Mucosa of stomach (tissue), 1 donor: ENCODE results near the gene NMT2.

Experiments used
- H3K27me3 ChIP-seq: one replicate; pipeline ENCODE4 v1.7.0; 2013; ENCODE audit warnings: mild to moderate bottlenecking, low read length; ENCODE audit not compliant: control insufficient read depth, insufficient read depth
- H3K36me3 ChIP-seq: one replicate; pipeline ENCODE4 v1.7.0; 2013; ENCODE audit warnings: low read length; ENCODE audit not compliant: control insufficient read depth, insufficient read depth
- H3K4me1 ChIP-seq: one replicate; pipeline ENCODE4 v1.7.0; 2013; ENCODE audit warnings: mild to moderate bottlenecking, low read length; ENCODE audit not compliant: control insufficient read depth, insufficient read depth
- H3K4me3 ChIP-seq: one replicate; pipeline ENCODE4 v1.7.0; 2013; ENCODE audit warnings: low read length
- H3K9ac ChIP-seq: one replicate; pipeline ENCODE4 v1.7.0; 2013; ENCODE audit warnings: mild to moderate bottlenecking, low read length, moderate library complexity
- H3K9me3 ChIP-seq: one replicate; pipeline ENCODE4 v1.7.0; 2013; ENCODE audit warnings: mild to moderate bottlenecking, low read length, moderate library complexity; ENCODE audit not compliant: control insufficient read depth
- donor health status: Pancreatic carcinoma.

NMT2 gene

GRCh38 chr10:15124908-15125307 is 43.6 kb downstream of the NMT2 start:
- peaks cover 5% of the 10 kb centered on the region for H3K4me1 ChIP-seq
- H3K4me3 ChIP-seq, result no peak overlapping the region
- H3K9me3 ChIP-seq, result no peaks in the 10 kb centered on the region
- H3K36me3 ChIP-seq, result no peaks in the 10 kb centered on the region
- H3K27me3 ChIP-seq, result no peaks in the 10 kb centered on the region
- H3K9ac ChIP-seq, result no peak overlapping the region

- Histone ChIP-seq H3K36me3 (no peaks in the 10 kb centered on the region), H3K9ac (no peak overlapping the region), H3K9me3 (no peaks in the 10 kb centered on the region), H3K4me1 (peaks cover 5% of the 10 kb centered on the region), H3K27me3 (no peaks in the 10 kb centered on the region), H3K4me3 (no peak overlapping the region)
Observed at GRCh38 chr10:15124190-15124589, 44.3 kb downstream of the NMT2 start.

DNA sequence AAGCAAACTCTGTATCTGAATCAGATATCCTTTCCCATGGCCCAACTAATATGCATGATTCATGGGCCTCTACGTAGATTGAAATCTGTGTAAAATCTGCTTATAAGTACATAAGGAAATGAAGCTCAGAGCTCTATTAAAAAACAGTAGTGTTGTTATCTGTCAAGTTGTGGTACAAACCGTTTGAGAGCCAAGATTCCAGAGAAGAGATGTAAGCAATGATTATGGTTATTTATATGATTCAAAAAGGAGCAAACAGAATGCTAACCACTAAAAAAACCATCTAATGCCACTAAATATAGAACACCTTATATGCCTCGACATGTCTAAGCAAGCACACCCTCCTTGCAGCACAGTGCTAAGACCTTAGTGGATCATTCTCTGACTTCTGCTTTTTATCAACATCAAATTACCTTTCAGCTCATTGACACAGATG is 44.7 kb downstream of the NMT2 start:
- Histone ChIP-seq H3K9me3 (no peaks in the 10 kb centered on the region), H3K36me3 (no peaks in the 10 kb centered on the region), H3K9ac (no peak overlapping the region), H3K27me3 (no peaks in the 10 kb centered on the region), H3K4me3 (no peak overlapping the region), H3K4me1 (peaks cover 5% of the 10 kb centered on the region)

DNA sequence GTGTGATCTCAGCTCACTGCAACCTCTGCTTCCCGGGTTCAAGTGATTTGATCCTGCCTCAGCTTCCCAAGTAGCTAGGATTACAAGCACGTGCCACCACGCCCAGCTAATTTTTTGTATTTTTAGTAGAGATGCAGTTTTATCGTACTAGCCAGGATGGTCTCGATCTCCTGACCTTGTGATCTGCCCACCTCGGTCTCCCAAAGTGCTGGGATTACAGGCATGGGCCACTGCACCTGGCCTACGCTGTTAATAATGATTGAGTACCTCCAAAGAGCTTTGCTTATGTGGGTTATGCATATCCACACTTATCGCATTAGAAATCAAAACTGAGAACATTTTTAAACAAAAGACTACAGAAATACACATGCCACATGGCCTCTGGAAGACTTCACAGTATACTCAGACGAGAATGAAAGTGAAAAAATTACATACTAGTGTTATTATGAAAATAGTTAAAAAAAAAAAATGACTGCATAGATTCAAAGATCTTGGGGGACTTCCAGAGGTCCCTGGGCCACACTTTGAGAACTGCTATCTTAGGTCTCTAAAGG is 45.9 kb downstream of the NMT2 start:
- H3K9ac ChIP-seq, result no peak overlapping the region
- H3K4me3 ChIP-seq, result no peak overlapping the region
- no peaks in the 10 kb centered on the region for H3K9me3 ChIP-seq
- no peaks in the 10 kb centered on the region for H3K36me3 ChIP-seq
- no peaks in the 10 kb centered on the region for H3K27me3 ChIP-seq
- peaks cover 5% of the 10 kb centered on the region for H3K4me1 ChIP-seq

- H3K36me3 ChIP-seq, result no peaks in the 10 kb centered on the region
- peaks cover 5% of the 10 kb centered on the region for H3K4me1 ChIP-seq
- no peaks in the 10 kb centered on the region for H3K9me3 ChIP-seq
- no peaks in the 10 kb centered on the region for H3K27me3 ChIP-seq
- H3K9ac ChIP-seq, result no peak overlapping the region
- H3K4me3 ChIP-seq, result no peak overlapping the region
Observed at GRCh38 chr10:15121707-15122106, 46.8 kb downstream of the NMT2 start.

DNA sequence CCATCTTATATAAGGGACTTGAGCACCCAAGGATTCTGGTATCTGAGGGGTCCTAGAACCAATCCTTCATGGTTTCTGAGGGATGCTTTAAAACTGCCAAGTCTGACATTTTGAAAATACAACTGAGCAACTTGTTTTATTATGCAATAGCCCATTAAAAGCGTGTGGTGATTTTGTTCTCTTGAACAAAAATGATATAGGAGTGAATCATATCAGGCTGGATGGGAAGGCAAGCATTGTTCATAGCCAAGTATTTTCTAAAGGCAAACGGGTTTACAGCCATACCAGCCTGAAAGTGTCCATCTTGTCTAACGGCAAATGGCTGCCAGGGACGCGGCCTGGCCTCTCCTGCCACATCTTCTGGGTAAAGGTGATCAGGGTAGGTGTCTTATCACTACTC is 48.0 kb downstream of the NMT2 start:
- H3K4me1 ChIP-seq, result peaks cover 5% of the 10 kb centered on the region
- H3K27me3 ChIP-seq, result no peaks in the 10 kb centered on the region
- no peak overlapping the region for H3K4me3 ChIP-seq
- H3K9me3 ChIP-seq, result no peaks in the 10 kb centered on the region
- H3K9ac ChIP-seq, result no peak overlapping the region
- H3K36me3 ChIP-seq, result no peaks in the 10 kb centered on the region

DNA sequence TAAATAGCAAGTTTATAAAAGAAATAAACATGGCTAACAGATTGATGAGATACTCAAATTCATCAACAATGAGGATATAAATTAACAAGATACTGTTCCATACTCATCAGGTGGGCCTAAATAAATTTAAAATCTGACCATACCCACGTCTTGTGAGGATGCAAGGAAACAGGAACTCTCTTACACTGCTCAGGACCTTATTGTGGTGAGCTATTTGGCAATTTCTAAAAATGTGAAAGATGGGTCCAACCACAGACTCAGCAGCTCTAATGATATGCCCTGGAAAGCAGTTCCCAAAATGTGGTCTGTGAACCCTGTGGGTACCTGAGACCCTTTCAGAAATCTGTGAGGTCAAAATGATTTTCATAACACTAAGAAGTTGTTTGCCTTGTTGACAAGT is 49.9 kb downstream of the NMT2 start:
- Histone ChIP-seq H3K27me3 (no peaks in the 10 kb centered on the region), H3K9me3 (no peaks in the 10 kb centered on the region), H3K36me3 (no peaks in the 10 kb centered on the region), H3K4me3 (no peak overlapping the region), H3K4me1 (peaks cover 2% of the 10 kb centered on the region), H3K9ac (no peak overlapping the region)

GRCh38 chr10:15116225-15116624 is 52.3 kb downstream of the NMT2 start:
- H3K4me3 ChIP-seq, result no peak overlapping the region
- no peak overlapping the region for H3K9ac ChIP-seq
- H3K27me3 ChIP-seq, result no peaks in the 10 kb centered on the region
- no peaks in the 10 kb centered on the region for H3K4me1 ChIP-seq
- H3K36me3 ChIP-seq, result no peaks in the 10 kb centered on the region
- no peaks in the 10 kb centered on the region for H3K9me3 ChIP-seq

GRCh38 chr10:15113766-15114165 is 54.7 kb downstream of the NMT2 start:
- Histone ChIP-seq H3K27me3 (no peaks in the 10 kb centered on the region), H3K4me3 (no peak overlapping the region), H3K4me1 (no peaks in the 10 kb centered on the region), H3K9ac (no peak overlapping the region), H3K9me3 (no peaks in the 10 kb centered on the region), H3K36me3 (no peaks in the 10 kb centered on the region)

GRCh38 chr10:15112657-15113056 is 55.8 kb downstream of the NMT2 start:
- Histone ChIP-seq H3K4me1 (no peaks in the 10 kb centered on the region), H3K9me3 (no peaks in the 10 kb centered on the region), H3K4me3 (no peak overlapping the region), H3K36me3 (no peaks in the 10 kb centered on the region), H3K9ac (no peak overlapping the region), H3K27me3 (no peaks in the 10 kb centered on the region)

DNA sequence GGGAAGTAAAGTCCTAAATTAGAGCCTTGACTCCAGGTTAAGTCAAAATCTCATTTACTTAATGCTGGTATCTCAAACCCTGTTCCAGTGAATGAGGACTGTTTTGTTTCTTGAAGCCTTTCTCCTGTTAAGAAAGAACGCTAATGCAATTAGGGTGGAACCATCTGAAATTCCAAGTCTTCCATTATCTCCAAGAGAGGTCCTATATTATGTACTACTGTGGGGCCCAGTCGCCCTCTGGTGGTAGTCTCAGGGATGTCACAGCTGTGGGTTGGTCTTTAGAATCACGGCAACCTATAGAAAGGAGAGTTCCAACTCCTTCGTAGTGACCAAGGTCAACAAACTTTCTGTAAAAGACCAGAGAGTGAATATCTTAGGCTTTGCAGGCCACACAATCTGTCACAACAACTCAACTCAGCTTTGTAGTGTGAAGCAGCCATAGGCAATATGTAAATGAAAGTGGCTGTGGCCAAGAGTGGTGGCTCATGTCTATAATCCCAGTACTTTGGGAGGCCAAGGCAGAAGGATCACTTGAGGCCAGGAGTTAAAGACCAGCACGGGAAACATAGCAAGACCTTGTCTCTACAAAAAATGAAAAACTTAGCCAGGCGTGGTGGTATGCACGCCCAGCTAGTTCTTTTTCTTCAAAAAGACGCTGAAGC is 62.0 kb downstream of the NMT2 start:
- Histone ChIP-seq H3K4me3 (no peak overlapping the region), H3K27me3 (no peaks in the 10 kb centered on the region), H3K9ac (no peak overlapping the region), H3K4me1 (peaks cover 6% of the 10 kb centered on the region), H3K36me3 (no peaks in the 10 kb centered on the region), H3K9me3 (no peaks in the 10 kb centered on the region)

GRCh38 chr10:15103513-15103912 is 65.0 kb downstream of the NMT2 start:
- H3K4me3 ChIP-seq, result no peak overlapping the region
- H3K9ac ChIP-seq, result no peak overlapping the region
- no peaks in the 10 kb centered on the region for H3K36me3 ChIP-seq
- H3K4me1 ChIP-seq, result peaks cover 15% of the 10 kb centered on the region
- H3K27me3 ChIP-seq, result no peaks in the 10 kb centered on the region
- no peaks in the 10 kb centered on the region for H3K9me3 ChIP-seq

DNA sequence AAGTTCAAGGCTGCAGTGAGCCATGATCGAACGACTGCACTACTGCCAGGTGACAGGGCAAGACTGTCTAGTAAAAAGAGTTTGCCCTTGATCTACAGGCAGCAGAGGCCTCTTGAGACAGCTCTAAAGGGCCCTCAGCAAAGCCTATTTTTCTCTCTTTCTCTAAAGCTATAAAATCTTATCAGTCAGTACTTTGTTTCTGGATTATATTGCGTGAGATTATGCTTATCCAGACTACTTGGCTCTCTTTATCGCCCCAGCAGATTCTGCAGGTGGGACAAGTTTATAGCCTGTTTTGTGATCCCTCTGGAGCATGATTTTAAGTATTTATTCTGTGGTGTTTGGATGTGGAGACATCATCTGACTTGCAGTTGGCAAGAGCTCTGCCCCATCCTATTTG is 68.6 kb downstream of the NMT2 start:
- H3K9ac ChIP-seq, result no peak overlapping the region
- H3K27me3 ChIP-seq, result no peaks in the 10 kb centered on the region
- no peak overlapping the region for H3K4me3 ChIP-seq
- no peaks in the 10 kb centered on the region for H3K36me3 ChIP-seq
- peaks cover 15% of the 10 kb centered on the region for H3K4me1 ChIP-seq
- H3K9me3 ChIP-seq, result no peaks in the 10 kb centered on the region
